Sigmoid colon (tissue), 4 donors: ENCODE results near the gene STRN4.

Experiments
- CTCF ChIP-seq, 4 experiments: fragments of 450-650 bp in 3 of 4; fragments of 200-600 bp in 1 of 4; IDR thresholded peaks; one replicate each; pipeline ENCODE4 v1.5.1; 2016 to 2019; ENCODE audit warnings: antibody characterized with exemption in 4 of 4, mild to moderate bottlenecking in 3 of 4, moderate library complexity in 2 of 4
- EP300 ChIP-seq, 4 donors: sonication (generic); formaldehyde crosslinking; IDR thresholded peaks; one replicate each; pipeline ENCODE4 v1.6.1; 2017; ENCODE audit warnings: antibody characterized with exemption in 4 of 4
- POLR2A ChIP-seq, 2 donors: fragments of 450-650 bp; IDR thresholded peaks; one replicate each; pipeline ENCODE4 v1.6.1; 2016; ENCODE audit warnings: antibody characterized with exemption in 2 of 2, mild to moderate bottlenecking in 2 of 2, moderate library complexity in 2 of 2
- POLR2AphosphoS5 ChIP-seq, 4 donors: sonication (generic); formaldehyde crosslinking; IDR thresholded peaks; one replicate each; pipeline ENCODE4 v1.6.1; 2017; ENCODE audit warnings: antibody characterized with exemption in 4 of 4

DNA sequence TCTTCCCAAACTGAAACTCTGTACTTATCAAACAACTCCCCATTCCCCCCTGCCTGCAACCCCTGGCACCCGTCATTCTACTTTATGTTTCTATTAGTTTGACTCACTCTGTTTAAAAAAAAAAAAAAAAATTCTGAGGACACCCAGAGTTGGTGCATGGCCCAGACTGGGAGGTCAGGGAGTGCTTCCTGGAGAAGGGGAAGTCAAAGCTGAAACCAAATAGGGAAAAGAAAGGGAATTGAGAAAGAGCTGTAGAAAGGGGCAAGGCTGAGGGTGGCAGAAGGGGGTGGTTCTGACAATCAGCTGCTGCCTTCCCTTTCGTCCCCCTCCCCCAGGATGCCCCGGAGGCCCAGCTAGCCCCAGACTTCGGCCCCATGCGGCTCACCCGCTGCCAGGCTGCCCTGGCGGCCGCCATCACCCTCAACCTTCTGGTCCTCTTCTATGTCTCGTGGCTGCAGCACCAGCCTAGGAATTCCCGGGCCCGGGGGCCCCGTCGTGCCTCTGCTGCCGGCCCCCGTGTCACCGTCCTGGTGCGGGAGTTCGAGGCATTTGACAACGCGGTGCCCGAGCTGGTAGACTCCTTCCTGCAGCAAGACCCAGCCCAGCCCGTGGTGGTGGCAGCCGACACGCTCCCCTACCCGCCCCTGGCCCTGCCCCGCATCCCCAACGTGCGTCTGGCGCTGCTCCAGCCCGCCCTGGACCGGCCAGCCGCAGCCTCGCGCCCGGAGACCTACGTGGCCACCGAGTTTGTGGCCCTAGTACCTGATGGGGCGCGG, 9.0 kb upstream of the STRN4 start:
- TF ChIP-seq EP300 (IDR thresholded peaks at IDR 0.05) (no peak), CTCF (IDR thresholded peaks at IDR 0.05) (no peak), POLR2AphosphoS5 (IDR thresholded peaks at IDR 0.05) (no peak), POLR2A (IDR thresholded peaks at IDR 0.05) (no peak)
